ENCODE results near the gene SPRYD4.
A peak's percentile ranks its signal among the peaks of the same experiment; 100 is the strongest.

Gene SPRYD4

GRCh38 chr12:56469007-56469930 lies 891 bp downstream of the SPRYD4 start:
- Mint-ChIP-seq H3K4me3 (peak overlapping the region; percentile 91 to 98 (median 96)), H3K36me3 (ENCODE audit: low read depth) (no peaks in the 10 kb centered on the region), H3K9me3 (no peaks in the 10 kb centered on the region), H3K27ac (peak overlapping the region; percentile 96 to 99 (median 98)), H3K4me1 (peaks cover 11% of the 10 kb centered on the region), H3K27me3 (ENCODE audit: low read depth) (no peaks in the 10 kb centered on the region)
- no peak for TF ChIP-seq CTCF (IDR thresholded peaks at IDR 0.05; ENCODE audit: unreplicated experiment in 3 of 3)

GRCh38 chr12:56474389-56474788 lies 6.0 kb downstream of the SPRYD4 start:
- Mint-ChIP-seq H3K4me1 (peaks cover 7% of the 10 kb centered on the region), H3K9me3 (no peaks in the 10 kb centered on the region), H3K4me3 (no peak overlapping the region), H3K36me3 (ENCODE audit: low read depth) (no peaks in the 10 kb centered on the region), H3K27me3 (ENCODE audit: low read depth) (no peaks in the 10 kb centered on the region), H3K27ac (no peak overlapping the region)
- no peak for TF ChIP-seq CTCF (IDR thresholded peaks at IDR 0.05; ENCODE audit: unreplicated experiment in 3 of 3)

- H3K9me3 Mint-ChIP-seq = no peaks in the 10 kb centered on the region
- no peaks in the 10 kb centered on the region for H3K36me3 Mint-ChIP-seq (ENCODE audit: low read depth)
- no peak for TF ChIP-seq CTCF (IDR thresholded peaks at IDR 0.05; ENCODE audit: unreplicated experiment in 3 of 3)
- no peak overlapping the region for H3K27ac Mint-ChIP-seq
- no peaks in the 10 kb centered on the region for H3K4me1 Mint-ChIP-seq
- no peaks in the 10 kb centered on the region for H3K27me3 Mint-ChIP-seq (ENCODE audit: low read depth)
- no peak overlapping the region for H3K4me3 Mint-ChIP-seq
These were observed 7.8 kb downstream of the SPRYD4 start for GRCh38 chr12:56476143-56476542.

GRCh38 chr12:56476972-56477432 lies 8.6 kb downstream of the SPRYD4 start:
- Mint-ChIP-seq H3K4me1 (no peaks in the 10 kb centered on the region), H3K36me3 (ENCODE audit: low read depth) (no peaks in the 10 kb centered on the region), H3K27me3 (ENCODE audit: low read depth) (no peaks in the 10 kb centered on the region), H3K4me3 (no peak overlapping the region), H3K27ac (no peak overlapping the region), H3K9me3 (no peaks in the 10 kb centered on the region)
- TF ChIP-seq CTCF (IDR thresholded peaks at IDR 0.05; ENCODE audit: unreplicated experiment in 3 of 3) = no peak

GRCh38 chr12:56477521-56478225 lies 9.3 kb downstream of the SPRYD4 start:
- Mint-ChIP-seq H3K9me3 (no peaks in the 10 kb centered on the region), H3K27ac (no peak overlapping the region), H3K4me1 (no peaks in the 10 kb centered on the region), H3K36me3 (ENCODE audit: low read depth) (no peaks in the 10 kb centered on the region), H3K27me3 (ENCODE audit: low read depth) (no peaks in the 10 kb centered on the region), H3K4me3 (no peak overlapping the region)
- TF ChIP-seq CTCF (IDR thresholded peaks at IDR 0.05; ENCODE audit: unreplicated experiment in 3 of 3) = no peak

Measured in nephron (organoid).